ENCODE measurements around the gene CAPN12. TPM values are rescaled to one million over a fixed set of nuclear protein-coding genes. Genes with fewer than 3 reads are reported as not detected.
A peak's percentile ranks its signal among the peaks of the same experiment; 100 is the strongest.

The CAPN12 gene
- total and polyA plus RNA-seq, 2 of the 4 experiments (the other 2 are of a cell fraction) = 0.18 to 0.97 TPM

DNA sequence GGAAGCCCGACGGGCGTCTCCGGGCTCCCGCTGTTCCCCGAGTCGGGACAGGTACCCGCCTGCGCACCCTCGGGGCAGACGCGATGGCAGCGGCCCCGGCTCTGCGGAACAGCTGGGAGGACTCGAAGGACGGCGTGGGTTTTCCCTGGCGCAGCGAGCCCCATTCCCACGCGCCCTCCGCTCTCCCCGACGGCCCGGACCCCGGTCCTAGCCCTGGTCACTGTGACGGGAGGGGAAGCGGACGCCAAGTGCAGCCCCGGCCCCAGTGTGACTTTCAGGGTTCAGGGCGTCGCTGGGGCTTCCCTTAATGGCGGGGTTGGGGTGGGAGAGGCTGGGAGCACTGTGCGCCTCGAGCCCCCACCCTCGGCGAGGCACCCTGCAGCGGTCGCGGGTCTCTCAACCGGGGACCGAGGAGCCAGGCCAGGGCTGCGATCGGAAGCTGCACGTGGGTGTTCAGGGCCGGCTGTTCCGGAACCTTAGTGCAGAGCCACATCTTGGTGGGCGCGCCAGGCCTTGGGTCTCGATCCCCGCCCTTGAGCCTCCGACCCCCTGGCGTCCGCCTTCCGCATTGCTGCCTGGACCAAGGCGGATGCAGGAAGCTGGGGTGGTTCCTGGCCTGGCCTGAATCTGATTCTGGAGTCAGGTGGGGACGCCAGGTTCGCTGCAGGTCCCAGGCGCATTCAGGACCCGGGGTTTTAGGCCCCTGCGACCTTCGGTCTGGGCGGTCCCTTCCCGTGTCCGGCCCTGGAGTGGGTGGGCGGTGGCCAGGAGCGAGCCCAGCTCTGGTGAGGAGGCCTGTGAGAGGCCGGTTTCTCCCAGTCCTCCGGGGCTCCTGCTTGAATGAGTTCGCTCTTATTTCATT is 48.2 kb upstream of the CAPN12 start:
- Histone ChIP-seq H4K20me1 (ENCODE audit: insufficient read depth, low read length) (no peaks in the 10 kb centered on the region), H2BK5ac (ENCODE audit: low read depth, low read length, poor library complexity, severe bottlenecking) (peak overlapping the region; percentile 77), H2AK5ac (ENCODE audit: low read depth, low read length) (peak overlapping the region; percentile 85; the same call in 1 of the 2 replicates), H3K56ac (ENCODE audit: extremely low read depth, insufficient read depth, low read length) (no peak overlapping the region), H3K9me1 (ENCODE audit: insufficient read depth, low read length) (peaks cover 3% of the 10 kb centered on the region; the same call in 1 of the 2 replicates), H3K9ac (ENCODE audit: low read depth, low read length) (no peak overlapping the region; the same call in 1 of the 2 replicates), H3K36me3 (ENCODE audit: control insufficient read depth, insufficient read depth, low read length) (no peaks in the 10 kb centered on the region), H3K79me1 (ENCODE audit: low read depth in 1 of 2, low read length in 2 of 2) (no peaks in the 10 kb centered on the region), H3K9me3 (ENCODE audit: control insufficient read depth, insufficient read depth, low read length) (no peaks in the 10 kb centered on the region), H3K27ac (ENCODE audit: insufficient read depth, low read length) (0 out of 2 replicates have a peak overlapping the region, but pooled peaks have one; percentile 1), H3K14ac (replicated peaks; ENCODE audit: low read depth, low read length) (peak overlapping the region; percentile 96; the same call in 1 of the 2 replicates), H2BK20ac (ENCODE audit: low read depth, low read length) (peak overlapping the region; percentile 55), H2BK120ac (ENCODE audit: low read depth, low read length) (peak overlapping the region; percentile 89), H4K5ac (ENCODE audit: low read depth, low read length) (peak overlapping the region; percentile 42), H3K4ac (ENCODE audit: low read depth, low read length) (peak overlapping the region; percentile 78), H3K18ac (ENCODE audit: low read depth, low read length) (no peak overlapping the region), H3K4me2 (ENCODE audit: low read depth, low read length) (no peak overlapping the region), H3K4me1 (ENCODE audit: control insufficient read depth, insufficient read depth, low read length) (peaks cover 5% of the 10 kb centered on the region), H2AFZ (replicated peaks; ENCODE audit: low read length, poor library complexity) (peak overlapping the region; percentile 88), H4K91ac (ENCODE audit: insufficient read depth, low read depth, low read length) (peak overlapping the region; percentile 86), H4K8ac (ENCODE audit: low read depth in 2 of 2, low read length in 2 of 2) (peak overlapping the region; percentile 32 to 98; a peak in 3 of 4 replicates), H3K23ac (ENCODE audit: low read depth, low read length) (no peak overlapping the region), H2AK9ac (replicated peaks; ENCODE audit: low read depth, low read length, poor library complexity) (peak overlapping the region; percentile 84), H3K4me3 (ENCODE audit: insufficient read depth, low read depth, low read length) (no peak overlapping the region), H2BK15ac (ENCODE audit: low read depth, low read length) (peak overlapping the region; percentile 95; the same call in 2 of the 3 replicates), H3K27me3 (ENCODE audit: control insufficient read depth, insufficient read depth, low read length) (no peaks in the 10 kb centered on the region; the same call in 1 of the 2 replicates)
- DNase-seq (no peak), ATAC-seq (ENCODE audit: low read depth) (peak; percentile 8; the same call in 1 of the 2 replicates)
- intact Hi-C loops (cut with micrococcal nuclease) (no loop called here), in situ Hi-C loops (cut with MboI; ENCODE audit: low sequenced_read_pairs) (no loop called here), dilution Hi-C loops (cut with HindIII; ENCODE audit: low sequenced_read_pairs, unreplicated experiment) (no loop called here)
- POLR2A ChIA-PET (ENCODE audit: unreplicated experiment) = no interaction called here
- no TSS peak for BruUV-seq (replicated peaks)
- WGBS, 2 experiments (ENCODE audit: extremely low coverage in 2 of 2, insufficient read length in 1 of 2) = 51% methylated on average over 17 of the region's 71 CpGs; no CpG with 5 or more reads in 1 of the 2 experiments
- CTCF ChIA-PET = no interaction called here
- TF ChIP-seq MAFK (IDR thresholded peaks at IDR 0.05; ENCODE audit: low read depth, low read length) = no peak
- no peak for TF ChIP-seq RAD21 (IDR thresholded peaks at IDR 0.05; ENCODE audit: low read length)
- TF ChIP-seq SMC3 (IDR thresholded peaks at IDR 0.05; ENCODE audit: low read depth, low read length) = no peak
- TF ChIP-seq, protein P1, sequence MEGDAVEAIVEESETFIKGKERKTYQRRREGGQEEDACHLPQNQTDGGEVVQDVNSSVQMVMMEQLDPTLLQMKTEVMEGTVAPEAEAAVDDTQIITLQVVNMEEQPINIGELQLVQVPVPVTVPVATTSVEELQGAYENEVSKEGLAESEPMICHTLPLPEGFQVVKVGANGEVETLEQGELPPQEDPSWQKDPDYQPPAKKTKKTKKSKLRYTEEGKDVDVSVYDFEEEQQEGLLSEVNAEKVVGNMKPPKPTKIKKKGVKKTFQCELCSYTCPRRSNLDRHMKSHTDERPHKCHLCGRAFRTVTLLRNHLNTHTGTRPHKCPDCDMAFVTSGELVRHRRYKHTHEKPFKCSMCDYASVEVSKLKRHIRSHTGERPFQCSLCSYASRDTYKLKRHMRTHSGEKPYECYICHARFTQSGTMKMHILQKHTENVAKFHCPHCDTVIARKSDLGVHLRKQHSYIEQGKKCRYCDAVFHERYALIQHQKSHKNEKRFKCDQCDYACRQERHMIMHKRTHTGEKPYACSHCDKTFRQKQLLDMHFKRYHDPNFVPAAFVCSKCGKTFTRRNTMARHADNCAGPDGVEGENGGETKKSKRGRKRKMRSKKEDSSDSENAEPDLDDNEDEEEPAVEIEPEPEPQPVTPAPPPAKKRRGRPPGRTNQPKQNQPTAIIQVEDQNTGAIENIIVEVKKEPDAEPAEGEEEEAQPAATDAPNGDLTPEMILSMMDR (conservative IDR thresholded peaks at IDR 0.05; ENCODE audit: low read depth, low read length) = no peak
- no peak for TF ChIP-seq RFX5 (IDR thresholded peaks at IDR 0.05; ENCODE audit: low read depth, low read length)
- no peak for TF ChIP-seq BHLHE40 (IDR thresholded peaks at IDR 0.05; ENCODE audit: low read depth, low read length)
- TF ChIP-seq CHD1 (IDR thresholded peaks at IDR 0.05; ENCODE audit: low read depth, low read length) = no peak
- TF ChIP-seq, protein P2, sequence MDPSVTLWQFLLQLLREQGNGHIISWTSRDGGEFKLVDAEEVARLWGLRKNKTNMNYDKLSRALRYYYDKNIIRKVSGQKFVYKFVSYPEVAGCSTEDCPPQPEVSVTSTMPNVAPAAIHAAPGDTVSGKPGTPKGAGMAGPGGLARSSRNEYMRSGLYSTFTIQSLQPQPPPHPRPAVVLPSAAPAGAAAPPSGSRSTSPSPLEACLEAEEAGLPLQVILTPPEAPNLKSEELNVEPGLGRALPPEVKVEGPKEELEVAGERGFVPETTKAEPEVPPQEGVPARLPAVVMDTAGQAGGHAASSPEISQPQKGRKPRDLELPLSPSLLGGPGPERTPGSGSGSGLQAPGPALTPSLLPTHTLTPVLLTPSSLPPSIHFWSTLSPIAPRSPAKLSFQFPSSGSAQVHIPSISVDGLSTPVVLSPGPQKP (IDR thresholded peaks at IDR 0.05; ENCODE audit: borderline replicate concordance, low read depth, low read length) = no peak
- TF ChIP-seq CEBPB (IDR thresholded peaks at IDR 0.05; ENCODE audit: low read depth, low read length) = no peak
- TF ChIP-seq, protein P3, sequence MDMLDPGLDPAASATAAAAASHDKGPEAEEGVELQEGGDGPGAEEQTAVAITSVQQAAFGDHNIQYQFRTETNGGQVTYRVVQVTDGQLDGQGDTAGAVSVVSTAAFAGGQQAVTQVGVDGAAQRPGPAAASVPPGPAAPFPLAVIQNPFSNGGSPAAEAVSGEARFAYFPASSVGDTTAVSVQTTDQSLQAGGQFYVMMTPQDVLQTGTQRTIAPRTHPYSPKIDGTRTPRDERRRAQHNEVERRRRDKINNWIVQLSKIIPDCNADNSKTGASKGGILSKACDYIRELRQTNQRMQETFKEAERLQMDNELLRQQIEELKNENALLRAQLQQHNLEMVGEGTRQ (IDR thresholded peaks at IDR 0.05; ENCODE audit: low read depth, low read length) = no peak
- no peak for TF ChIP-seq MXI1 (IDR thresholded peaks at IDR 0.05; ENCODE audit: borderline replicate concordance, low read depth, low read length)
- no peak for TF ChIP-seq POLR2A (IDR thresholded peaks at IDR 0.05; ENCODE audit: low read depth, low read length)
- no peak for TF ChIP-seq MAZ (IDR thresholded peaks at IDR 0.05; ENCODE audit: borderline replicate concordance, low read depth, low read length)
- no peak for TF ChIP-seq NFE2L2 (IDR thresholded peaks at IDR 0.05; ENCODE audit: low read depth, low read length)

All from IMR-90 (cell line).